SK-N-SH treated with all-trans-retinoic acid at 6 μM for 48 hours (cell line): ENCODE results near the gene FNIP1.

Experiments used
- CSDC2 ChIP-seq: fragments of 250-450 bp; sonication (Bioruptor Pico); IDR thresholded peaks from 2 replicates; pipeline ENCODE4 v1.5.0; 2020; ENCODE audit warnings: mild to moderate bottlenecking, moderate library complexity
- TF ChIP-seq, protein P1 (sequence below): fragments of 250-450 bp; sonication (Bioruptor Pico); IDR thresholded peaks from 2 replicates; pipeline ENCODE4 v1.5.1; 2020; ENCODE audit warnings: low read depth, mild to moderate bottlenecking, moderate library complexity

DNA sequence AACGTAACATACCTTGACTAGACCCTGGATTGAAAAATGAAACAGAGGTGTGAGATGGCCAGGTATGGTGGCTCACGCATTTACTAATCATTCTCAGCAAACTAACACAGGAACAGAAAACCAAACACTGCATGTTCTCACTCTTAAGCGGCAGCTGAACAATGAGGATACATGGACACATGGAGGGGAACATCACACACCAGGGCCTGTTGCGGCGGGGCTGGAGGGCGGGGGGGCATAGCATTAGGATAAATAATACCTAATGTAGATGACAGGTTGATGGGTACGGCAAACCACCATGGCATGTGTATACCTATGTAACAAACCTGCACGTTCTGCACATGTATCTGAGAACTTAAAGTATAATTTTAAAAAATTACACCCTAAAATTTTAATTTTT lies 177.7 kb downstream of the FNIP1 start:
- TF ChIP-seq, protein P1, sequence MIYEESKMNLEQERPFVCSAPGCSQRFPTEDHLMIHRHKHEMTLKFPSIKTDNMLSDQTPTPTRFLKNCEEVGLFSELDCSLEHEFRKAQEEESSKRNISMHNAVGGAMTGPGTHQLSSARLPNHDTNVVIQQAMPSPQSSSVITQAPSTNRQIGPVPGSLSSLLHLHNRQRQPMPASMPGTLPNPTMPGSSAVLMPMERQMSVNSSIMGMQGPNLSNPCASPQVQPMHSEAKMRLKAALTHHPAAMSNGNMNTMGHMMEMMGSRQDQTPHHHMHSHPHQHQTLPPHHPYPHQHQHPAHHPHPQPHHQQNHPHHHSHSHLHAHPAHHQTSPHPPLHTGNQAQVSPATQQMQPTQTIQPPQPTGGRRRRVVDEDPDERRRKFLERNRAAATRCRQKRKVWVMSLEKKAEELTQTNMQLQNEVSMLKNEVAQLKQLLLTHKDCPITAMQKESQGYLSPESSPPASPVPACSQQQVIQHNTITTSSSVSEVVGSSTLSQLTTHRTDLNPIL (CRISPR knock-in tag), result no peak
- no peak for TF ChIP-seq CSDC2 (CRISPR knock-in tag)
